ENCODE measurements around the gene CD63. TPM values are rescaled to one million over a fixed set of nuclear protein-coding genes. Genes with fewer than 3 reads are reported as not detected.

CD63 gene
- total and polyA plus RNA-seq, 2 of the 13 experiments (the other 11 are each of a cell fraction or from before 2014, with no cell fraction given): 234 to 277 TPM

DNA sequence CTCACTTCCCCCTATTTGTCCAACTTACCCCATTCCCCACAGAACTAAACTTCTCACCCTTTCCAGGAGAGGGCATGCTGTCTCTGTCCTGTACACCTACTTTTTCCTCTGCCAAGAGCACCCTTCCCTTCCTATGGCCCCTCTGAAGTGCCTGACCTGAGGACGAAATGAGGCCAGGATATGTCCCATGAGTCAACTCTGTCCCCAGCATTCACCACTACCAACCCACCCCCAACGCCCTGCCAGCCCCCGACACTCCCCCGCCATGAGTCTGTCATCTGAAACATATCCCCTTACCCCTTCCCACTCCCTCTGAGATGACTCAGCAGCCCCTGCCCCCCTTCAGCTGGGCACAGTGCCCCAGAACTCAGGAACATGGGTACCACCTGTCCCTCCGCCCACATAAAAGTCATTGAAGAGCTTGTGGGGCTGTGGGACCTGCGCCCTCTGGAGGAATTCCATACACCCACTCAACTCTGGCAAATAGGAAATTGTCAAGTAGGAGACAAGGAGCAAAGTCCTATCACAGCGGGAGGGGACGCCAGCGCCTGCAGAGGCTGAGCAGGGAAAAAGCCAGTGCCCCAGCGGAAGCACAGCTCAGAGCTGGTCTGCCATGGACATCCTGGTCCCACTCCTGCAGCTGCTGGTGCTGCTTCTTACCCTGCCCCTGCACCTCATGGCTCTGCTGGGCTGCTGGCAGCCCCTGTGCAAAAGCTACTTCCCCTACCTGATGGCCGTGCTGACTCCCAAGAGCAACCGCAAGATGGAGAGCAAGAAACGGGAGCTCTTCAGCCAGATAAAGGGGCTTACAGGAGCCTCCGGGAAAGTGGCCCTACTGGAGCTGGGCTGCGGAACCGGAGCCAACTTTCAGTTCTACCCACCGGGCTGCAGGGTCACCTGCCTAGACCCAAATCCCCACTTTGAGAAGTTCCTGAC lies 47.4 kb downstream of the CD63 start (continued):
- TF ChIP-seq, protein P1, sequence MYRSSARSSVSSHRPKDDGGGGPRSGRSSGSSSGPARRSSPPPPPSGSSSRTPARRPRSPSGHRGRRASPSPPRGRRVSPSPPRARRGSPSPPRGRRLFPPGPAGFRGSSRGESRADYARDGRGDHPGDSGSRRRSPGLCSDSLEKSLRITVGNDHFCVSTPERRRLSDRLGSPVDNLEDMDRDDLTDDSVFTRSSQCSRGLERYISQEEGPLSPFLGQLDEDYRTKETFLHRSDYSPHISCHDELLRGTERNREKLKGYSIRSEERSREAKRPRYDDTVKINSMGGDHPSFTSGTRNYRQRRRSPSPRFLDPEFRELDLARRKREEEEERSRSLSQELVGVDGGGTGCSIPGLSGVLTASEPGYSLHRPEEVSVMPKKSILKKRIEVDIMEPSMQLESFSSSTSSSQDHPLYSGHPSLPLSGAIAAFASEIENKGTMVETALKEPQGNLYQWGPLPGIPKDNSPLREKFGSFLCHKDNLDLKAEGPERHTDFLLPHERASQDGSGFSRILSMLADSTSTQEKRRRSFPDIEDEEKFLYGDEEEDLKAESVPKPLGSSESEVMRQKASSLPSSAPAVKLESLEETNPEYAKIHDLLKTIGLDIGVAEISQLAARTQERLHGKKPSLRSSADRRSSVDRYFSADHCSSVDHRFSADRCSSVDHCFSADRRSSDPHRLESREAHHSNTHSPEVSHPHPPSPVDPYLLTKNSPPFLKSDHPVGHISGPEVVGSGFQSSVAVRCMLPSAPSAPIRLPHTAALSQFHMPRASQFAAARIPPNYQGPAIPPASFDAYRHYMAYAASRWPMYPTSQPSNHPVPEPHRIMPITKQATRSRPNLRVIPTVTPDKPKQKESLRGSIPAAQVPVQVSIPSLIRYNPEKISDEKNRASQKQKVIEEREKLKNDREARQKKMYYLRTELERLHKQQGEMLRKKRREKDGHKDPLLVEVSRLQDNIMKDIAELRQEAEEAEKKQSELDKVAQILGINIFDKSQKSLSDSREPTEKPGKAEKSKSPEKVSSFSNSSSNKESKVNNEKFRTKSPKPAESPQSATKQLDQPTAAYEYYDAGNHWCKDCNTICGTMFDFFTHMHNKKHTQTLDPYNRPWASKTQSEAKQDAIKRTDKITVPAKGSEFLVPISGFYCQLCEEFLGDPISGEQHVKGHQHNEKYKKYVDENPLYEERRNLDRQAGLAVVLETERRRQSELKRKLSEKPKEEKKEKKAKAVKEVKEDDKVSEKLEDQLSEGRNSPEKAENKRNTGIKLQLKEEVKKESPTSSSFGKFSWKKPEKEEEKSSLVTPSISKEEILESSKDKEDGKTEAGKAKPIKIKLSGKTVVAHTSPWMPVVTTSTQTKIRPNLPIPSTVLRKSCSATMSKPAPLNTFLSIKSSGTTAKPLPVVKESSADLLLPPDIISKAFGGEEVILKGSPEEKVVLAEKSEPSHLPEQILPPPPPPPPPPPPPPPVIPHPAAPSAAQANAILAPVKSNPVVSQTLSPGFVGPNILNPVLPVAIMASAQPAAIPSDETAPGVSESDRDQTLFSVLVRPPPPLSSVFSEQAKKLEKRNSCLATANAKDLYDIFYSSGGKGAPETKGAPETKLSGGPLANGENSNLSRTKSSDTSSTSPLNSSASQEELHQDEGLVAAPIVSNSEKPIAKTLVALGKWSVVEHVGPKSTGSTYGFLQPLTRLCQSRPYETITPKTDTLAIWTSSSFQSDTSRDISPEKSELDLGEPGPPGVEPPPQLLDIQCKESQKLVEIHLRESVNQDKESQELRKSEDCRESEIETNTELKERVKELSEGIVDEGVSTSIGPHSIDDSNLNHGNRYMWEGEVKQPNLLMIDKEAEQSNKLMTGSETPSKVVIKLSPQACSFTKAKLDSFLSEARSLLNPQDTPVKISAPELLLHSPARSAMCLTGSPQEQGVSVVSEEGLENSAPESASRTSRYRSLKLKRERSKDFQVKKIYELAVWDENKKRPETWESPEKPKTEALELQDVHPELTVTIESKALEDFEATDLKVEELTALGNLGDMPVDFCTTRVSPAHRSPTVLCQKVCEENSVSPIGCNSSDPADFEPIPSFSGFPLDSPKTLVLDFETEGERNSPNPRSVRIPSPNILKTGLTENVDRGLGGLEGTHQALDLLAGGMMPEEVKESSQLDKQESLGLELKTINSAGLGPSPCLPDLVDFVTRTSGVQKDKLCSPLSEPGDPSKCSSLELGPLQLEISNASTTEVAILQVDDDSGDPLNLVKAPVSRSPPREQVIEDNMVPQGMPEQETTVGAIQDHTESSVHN (CRISPR knock-in tag; IDR thresholded peaks at IDR 0.05): no peak
- TF ChIP-seq HMG20A (CRISPR knock-in tag; IDR thresholded peaks at IDR 0.05; ENCODE audit: borderline replicate concordance) (peak; percentile 52; the same call in 1 of the 2 replicates), CBX5 (CRISPR knock-in tag; IDR thresholded peaks at IDR 0.05; ENCODE audit: borderline replicate concordance) (no peak; the same call in 1 of the 2 replicates), HOXA5 (CRISPR knock-in tag; IDR thresholded peaks at IDR 0.05) (peak; percentile 66; the same call in 1 of the 2 replicates), TRIM24 (CRISPR knock-in tag; IDR thresholded peaks at IDR 0.05) (no peak), DPF2 (CRISPR knock-in tag; IDR thresholded peaks at IDR 0.05; ENCODE audit: borderline replicate concordance, low read depth) (0 out of 2 replicates have a peak, but pooled peaks have one; percentile 21), GATAD1 (CRISPR knock-in tag; IDR thresholded peaks at IDR 0.05) (peak; percentile 61), TBX3 (IDR thresholded peaks at IDR 0.05; ENCODE audit: borderline replicate concordance) (no peak), RNF2 (conservative IDR thresholded peaks at IDR 0.05; ENCODE audit: low read depth) (no peak), ZNF263 (CRISPR knock-in tag; IDR thresholded peaks at IDR 0.05) (no peak)
- TF ChIP-seq, protein P2, sequence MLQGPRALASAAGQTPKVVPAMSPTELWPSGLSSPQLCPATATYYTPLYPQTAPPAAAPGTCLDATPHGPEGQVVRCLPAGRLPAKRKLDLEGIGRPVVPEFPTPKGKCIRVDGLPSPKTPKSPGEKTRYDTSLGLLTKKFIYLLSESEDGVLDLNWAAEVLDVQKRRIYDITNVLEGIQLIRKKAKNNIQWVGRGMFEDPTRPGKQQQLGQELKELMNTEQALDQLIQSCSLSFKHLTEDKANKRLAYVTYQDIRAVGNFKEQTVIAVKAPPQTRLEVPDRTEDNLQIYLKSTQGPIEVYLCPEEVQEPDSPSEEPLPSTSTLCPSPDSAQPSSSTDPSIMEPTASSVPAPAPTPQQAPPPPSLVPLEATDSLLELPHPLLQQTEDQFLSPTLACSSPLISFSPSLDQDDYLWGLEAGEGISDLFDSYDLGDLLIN (CRISPR knock-in tag; IDR thresholded peaks at IDR 0.05; ENCODE audit: borderline replicate concordance): no peak
- TF ChIP-seq, protein P3, sequence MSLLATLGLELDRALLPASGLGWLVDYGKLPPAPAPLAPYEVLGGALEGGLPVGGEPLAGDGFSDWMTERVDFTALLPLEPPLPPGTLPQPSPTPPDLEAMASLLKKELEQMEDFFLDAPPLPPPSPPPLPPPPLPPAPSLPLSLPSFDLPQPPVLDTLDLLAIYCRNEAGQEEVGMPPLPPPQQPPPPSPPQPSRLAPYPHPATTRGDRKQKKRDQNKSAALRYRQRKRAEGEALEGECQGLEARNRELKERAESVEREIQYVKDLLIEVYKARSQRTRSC (CRISPR knock-in tag; IDR thresholded peaks at IDR 0.05; ENCODE audit: low read depth): no peak
- TF ChIP-seq, protein P4, sequence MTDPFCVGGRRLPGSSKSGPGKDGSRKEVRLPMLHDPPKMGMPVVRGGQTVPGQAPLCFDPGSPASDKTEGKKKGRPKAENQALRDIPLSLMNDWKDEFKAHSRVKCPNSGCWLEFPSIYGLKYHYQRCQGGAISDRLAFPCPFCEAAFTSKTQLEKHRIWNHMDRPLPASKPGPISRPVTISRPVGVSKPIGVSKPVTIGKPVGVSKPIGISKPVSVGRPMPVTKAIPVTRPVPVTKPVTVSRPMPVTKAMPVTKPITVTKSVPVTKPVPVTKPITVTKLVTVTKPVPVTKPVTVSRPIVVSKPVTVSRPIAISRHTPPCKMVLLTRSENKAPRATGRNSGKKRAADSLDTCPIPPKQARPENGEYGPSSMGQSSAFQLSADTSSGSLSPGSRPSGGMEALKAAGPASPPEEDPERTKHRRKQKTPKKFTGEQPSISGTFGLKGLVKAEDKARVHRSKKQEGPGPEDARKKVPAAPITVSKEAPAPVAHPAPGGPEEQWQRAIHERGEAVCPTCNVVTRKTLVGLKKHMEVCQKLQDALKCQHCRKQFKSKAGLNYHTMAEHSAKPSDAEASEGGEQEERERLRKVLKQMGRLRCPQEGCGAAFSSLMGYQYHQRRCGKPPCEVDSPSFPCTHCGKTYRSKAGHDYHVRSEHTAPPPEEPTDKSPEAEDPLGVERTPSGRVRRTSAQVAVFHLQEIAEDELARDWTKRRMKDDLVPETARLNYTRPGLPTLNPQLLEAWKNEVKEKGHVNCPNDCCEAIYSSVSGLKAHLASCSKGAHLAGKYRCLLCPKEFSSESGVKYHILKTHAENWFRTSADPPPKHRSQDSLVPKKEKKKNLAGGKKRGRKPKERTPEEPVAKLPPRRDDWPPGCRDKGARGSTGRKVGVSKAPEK (CRISPR knock-in tag; IDR thresholded peaks at IDR 0.05; ENCODE audit: borderline replicate concordance): no peak

Measured in HepG2 (cell line).